Calu3 (cell line): ENCODE measurements around the gene KIF6. TPM values are rescaled to one million over a fixed set of nuclear protein-coding genes. Genes with fewer than 3 reads are reported as not detected.

ENCODE experiments used
- BruUV-seq: library from RNA; stranded (reverse); fragments of 400-500 nt; replicated peaks from 2 replicates; lab custom pipeline; 2021; lab: Mats Ljungman, UMichigan
- CTCF ChIA-PET: fragments of 300-600 bp; sonication (Branson Sonifier 250); formaldehyde crosslinking; loops from one replicate; lab custom pipeline; 2022; ENCODE audit warnings: antibody characterized with exemption; lab: Charles Lee
- DNase-seq: peaks from one replicate; pipeline ENCODE4 v3.0.0; 2022
- H3K27ac Mint-ChIP-seq: one replicate; pipeline ENCODE4 v1.8.0; 2022; ENCODE audit warnings: mixed read lengths; ENCODE audit not compliant: unreplicated experiment
- H3K27me3 Mint-ChIP-seq: one replicate; pipeline ENCODE4 v1.8.0; 2022; ENCODE audit warnings: mixed read lengths; ENCODE audit not compliant: unreplicated experiment
- H3K36me3 Mint-ChIP-seq: one replicate; pipeline ENCODE4 v1.8.0; 2022; ENCODE audit warnings: mild to moderate bottlenecking, moderate library complexity, mixed read lengths; ENCODE audit not compliant: insufficient read depth, unreplicated experiment
- H3K4me1 Mint-ChIP-seq: one replicate; pipeline ENCODE4 v1.8.0; 2022; ENCODE audit warnings: mild to moderate bottlenecking, low read depth, mixed read lengths; ENCODE audit not compliant: unreplicated experiment
- H3K4me3 Mint-ChIP-seq: one replicate; pipeline ENCODE4 v1.8.0; 2022; ENCODE audit warnings: mild to moderate bottlenecking, low read depth, moderate library complexity, mixed read lengths; ENCODE audit not compliant: unreplicated experiment
- H3K9me3 Mint-ChIP-seq: one replicate; pipeline ENCODE4 v1.8.0; 2022; ENCODE audit warnings: low read depth, mixed read lengths; ENCODE audit not compliant: unreplicated experiment
- CTCF ChIP-seq: fragments of 200-600 bp; IDR thresholded peaks from one replicate; pipeline ENCODE4 v1.8.0; 2022; ENCODE audit warnings: antibody characterized with exemption; ENCODE audit not compliant: unreplicated experiment
- intact Hi-C: fragments of 100-400 bp; cut with micrococcal nuclease; formaldehyde crosslinking; loops from one replicate; pipeline ENCODE4 v1.10.0; 2022; ENCODE audit not compliant: unreplicated experiment
- total RNA-seq: library from RNA; stranded (reverse); gene quantifications from 2 replicates; pipeline ENCODE4 v1.2.3, GENCODE V29; 2022

The KIF6 gene
- total RNA-seq, 1 experiment from 2014 or later, result 0.45 TPM

GRCh38 chr6:39518221-39518620 is 207.0 kb downstream of the KIF6 start:
- no peak for TF ChIP-seq CTCF
- no TSS peak for BruUV-seq
- Mint-ChIP-seq H3K27ac (no peak overlapping the region), H3K9me3 (no peaks in the 10 kb centered on the region), H3K36me3 (no peaks in the 10 kb centered on the region), H3K4me1 (no peaks in the 10 kb centered on the region), H3K4me3 (no peak overlapping the region), H3K27me3 (peaks cover 38% of the 10 kb centered on the region)
- intact Hi-C loops, result no loop called here
- DNase-seq, result no peak
- CTCF ChIA-PET, result no interaction called here

GRCh38 chr6:39517756-39518155 is 207.5 kb downstream of the KIF6 start:
- Mint-ChIP-seq H3K4me1 (no peaks in the 10 kb centered on the region), H3K36me3 (no peaks in the 10 kb centered on the region), H3K4me3 (no peak overlapping the region), H3K9me3 (no peaks in the 10 kb centered on the region), H3K27me3 (peaks cover 38% of the 10 kb centered on the region), H3K27ac (no peak overlapping the region)
- no peak for TF ChIP-seq CTCF
- BruUV-seq, result no TSS peak
- no peak for DNase-seq
- intact Hi-C loops, result no loop called here
- CTCF ChIA-PET, result no interaction called here

- no peak for TF ChIP-seq CTCF
- Mint-ChIP-seq H3K36me3 (no peaks in the 10 kb centered on the region), H3K9me3 (no peaks in the 10 kb centered on the region), H3K27ac (no peak overlapping the region), H3K27me3 (peaks cover 38% of the 10 kb centered on the region), H3K4me1 (no peaks in the 10 kb centered on the region), H3K4me3 (no peak overlapping the region)
- CTCF ChIA-PET, result no interaction called here
- DNase-seq, result no peak
- no TSS peak for BruUV-seq
- intact Hi-C loops, result no loop called here
These were observed 208.7 kb downstream of the KIF6 start for GRCh38 chr6:39516471-39516870.

- Mint-ChIP-seq H3K4me1 (no peaks in the 10 kb centered on the region), H3K4me3 (no peak overlapping the region), H3K27ac (no peak overlapping the region), H3K36me3 (no peaks in the 10 kb centered on the region), H3K9me3 (no peaks in the 10 kb centered on the region), H3K27me3 (peaks cover 38% of the 10 kb centered on the region)
- no TSS peak for BruUV-seq
- TF ChIP-seq CTCF, result no peak
- DNase-seq, result no peak
- CTCF ChIA-PET, result no interaction called here
- intact Hi-C loops, result no loop called here
These were observed 209.7 kb downstream of the KIF6 start for GRCh38 chr6:39515471-39515870.
